Measurements from ENCODE around the gene PZP.

PZP gene

GRCh38 chr12:9122091-9122609 is 86.0 kb downstream of the PZP start:
- DNase-seq, result no peak

- DNase-seq, result no peak
Measured at GRCh38 chr12:9120487-9121184, 87.6 kb downstream of the PZP start.

- DNase-seq, result no peak
Measured at GRCh38 chr12:9118158-9118557, 90.0 kb downstream of the PZP start.

- no peak for DNase-seq
Measured at GRCh38 chr12:9115731-9116559, 92.2 kb downstream of the PZP start, which contains the start of gene A2M. Gene A2M, minus strand, starts transcription at chr12:9115919. Its CDS starts 70 bp downstream, at chr12:9115849.

- DNase-seq, result no peak
Measured at GRCh38 chr12:9114946-9115345, 93.2 kb downstream of the PZP start.

- DNase-seq, result no peak
Measured at GRCh38 chr12:9113987-9114309, 94.2 kb downstream of the PZP start.

GRCh38 chr12:9113296-9113986 is 94.8 kb downstream of the PZP start:
- no peak for DNase-seq

GRCh38 chr12:9112076-9112853 is 95.9 kb downstream of the PZP start:
- DNase-seq, result no peak

GRCh38 chr12:9111525-9111924 is 96.7 kb downstream of the PZP start:
- DNase-seq, result no peak

GRCh38 chr12:9109737-9110491 is 98.3 kb downstream of the PZP start:
- DNase-seq, result no peak

- DNase-seq, result no peak
Measured at GRCh38 chr12:9109213-9109522, 99.0 kb downstream of the PZP start.

GRCh38 chr12:9108504-9109212 is 99.5 kb downstream of the PZP start:
- no peak for DNase-seq

- DNase-seq, result no peak
Measured at GRCh38 chr12:9107542-9107873, 100.7 kb downstream of the PZP start.

- DNase-seq, result no peak
Measured at GRCh38 chr12:9106610-9107541, 101.3 kb downstream of the PZP start.

GRCh38 chr12:9106067-9106466 is 102.1 kb downstream of the PZP start:
- no peak for DNase-seq

GRCh38 chr12:9104767-9105423 is 103.3 kb downstream of the PZP start:
- no peak for DNase-seq

GRCh38 chr12:9104087-9104486 is 104.1 kb downstream of the PZP start:
- no peak for DNase-seq

- DNase-seq, result peak; percentile 10
Measured at GRCh38 chr12:9103050-9103849, 104.9 kb downstream of the PZP start.
